GM21825 (cell line): ENCODE measurements around the gene NUDT15.
"Not testable (repeated sequence)": the region's sequence is repeated elsewhere in the genome, so short reads cannot be mapped to it uniquely, and the experiment has no call there.

Source experiments
- ATAC-seq: cut with Tn5 transposase; IDR thresholded peaks from one replicate; pipeline ENCODE4 v1.9.1; 2021; ENCODE audit warnings: mild to moderate bottlenecking, moderate library complexity; ENCODE audit not compliant: unreplicated experiment

Gene NUDT15

GRCh38 chr13:48040896-48041295, 3.4 kb downstream of the NUDT15 start:
- ATAC-seq: no peak

GRCh38 chr13:48042894-48043293, 5.4 kb downstream of the NUDT15 start:
- no peak for ATAC-seq

GRCh38 chr13:48043789-48044503, 6.4 kb downstream of the NUDT15 start:
- no peak for ATAC-seq

GRCh38 chr13:48050550-48050949, 13.0 kb downstream of the NUDT15 start:
- ATAC-seq: no peak

GRCh38 chr13:48054601-48055000, 17.1 kb downstream of the NUDT15 start:
- ATAC-seq: no peak

GRCh38 chr13:48055712-48056111, 18.2 kb downstream of the NUDT15 start:
- no peak for ATAC-seq

- not testable (repeated sequence) for ATAC-seq
Measured at GRCh38 chr13:48058536-48058935, 21.0 kb downstream of the NUDT15 start.

- ATAC-seq: not testable (repeated sequence)
Measured at GRCh38 chr13:48059951-48060350, 22.4 kb downstream of the NUDT15 start.

GRCh38 chr13:48066310-48066989, 28.9 kb downstream of the NUDT15 start:
- no peak for ATAC-seq

GRCh38 chr13:48068036-48068435, 30.5 kb downstream of the NUDT15 start:
- ATAC-seq: no peak

GRCh38 chr13:48068952-48069351, 31.4 kb downstream of the NUDT15 start:
- no peak for ATAC-seq

- no peak for ATAC-seq
Measured at GRCh38 chr13:48069573-48069972, 32.0 kb downstream of the NUDT15 start.

- ATAC-seq: no peak
Measured at GRCh38 chr13:48070942-48071341, 33.4 kb downstream of the NUDT15 start.

GRCh38 chr13:48072304-48072703, 34.8 kb downstream of the NUDT15 start:
- no peak for ATAC-seq

GRCh38 chr13:48072787-48073186, 35.3 kb downstream of the NUDT15 start:
- ATAC-seq: no peak

- ATAC-seq: no peak
Measured at GRCh38 chr13:48074006-48074405, 36.5 kb downstream of the NUDT15 start.

GRCh38 chr13:48078251-48078656, 40.7 kb downstream of the NUDT15 start:
- ATAC-seq: peak; percentile 96

GRCh38 chr13:48081739-48082138, 44.2 kb downstream of the NUDT15 start:
- ATAC-seq: no peak

- no peak for ATAC-seq
Measured at GRCh38 chr13:48086272-48086671, 48.7 kb downstream of the NUDT15 start.

GRCh38 chr13:48093588-48093987, 56.1 kb downstream of the NUDT15 start:
- no peak for ATAC-seq

GRCh38 chr13:48094404-48094780, 56.9 kb downstream of the NUDT15 start:
- ATAC-seq: peak; percentile 19

GRCh38 chr13:48094781-48095502, 57.4 kb downstream of the NUDT15 start, which contains the start of gene MED4:
Gene MED4 (minus strand): TSS chr13:48095104. CDS start chr13:48095078, 26 bp downstream.
- ATAC-seq: peak; percentile 90
